ENCODE results near the gene GLYR1.

Gene GLYR1

GRCh38 chr16:4803401-4803844 lies 43.7 kb downstream of the GLYR1 start:
- no peak for DNase-seq

DNA sequence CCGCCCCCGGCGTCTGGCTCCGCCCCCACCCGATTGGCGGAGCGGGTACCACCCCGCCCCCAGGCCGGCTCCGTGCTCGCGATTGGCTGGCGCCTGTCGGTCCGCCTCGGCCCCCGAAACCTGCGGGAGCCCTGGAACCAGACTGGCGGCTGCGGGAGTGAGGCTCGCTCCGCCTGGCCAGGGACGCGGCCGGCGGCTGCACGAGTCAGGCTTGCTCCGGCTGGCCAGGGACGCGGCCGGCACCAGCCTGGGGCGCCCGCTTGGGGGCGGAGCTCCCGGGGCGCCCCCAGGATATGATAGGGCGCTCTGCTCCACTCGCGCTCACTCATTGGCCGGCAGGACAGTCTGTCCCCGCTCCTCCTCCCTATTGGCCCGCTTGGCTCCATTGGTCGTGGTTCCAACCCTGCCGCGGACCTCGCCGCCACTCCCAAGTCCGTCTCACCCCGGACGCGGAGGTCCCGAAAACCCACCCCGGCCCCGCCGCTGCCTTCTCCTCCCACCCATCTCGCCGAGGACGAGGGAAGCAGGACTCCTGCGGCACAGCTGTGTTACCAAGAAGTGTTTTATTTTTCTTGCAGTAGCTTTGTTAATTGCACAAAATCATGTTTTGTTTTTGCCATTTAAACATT lies 44.3 kb downstream of the GLYR1 start:
- peak; percentile 67 to 84 (median 78) for DNase-seq

DNA sequence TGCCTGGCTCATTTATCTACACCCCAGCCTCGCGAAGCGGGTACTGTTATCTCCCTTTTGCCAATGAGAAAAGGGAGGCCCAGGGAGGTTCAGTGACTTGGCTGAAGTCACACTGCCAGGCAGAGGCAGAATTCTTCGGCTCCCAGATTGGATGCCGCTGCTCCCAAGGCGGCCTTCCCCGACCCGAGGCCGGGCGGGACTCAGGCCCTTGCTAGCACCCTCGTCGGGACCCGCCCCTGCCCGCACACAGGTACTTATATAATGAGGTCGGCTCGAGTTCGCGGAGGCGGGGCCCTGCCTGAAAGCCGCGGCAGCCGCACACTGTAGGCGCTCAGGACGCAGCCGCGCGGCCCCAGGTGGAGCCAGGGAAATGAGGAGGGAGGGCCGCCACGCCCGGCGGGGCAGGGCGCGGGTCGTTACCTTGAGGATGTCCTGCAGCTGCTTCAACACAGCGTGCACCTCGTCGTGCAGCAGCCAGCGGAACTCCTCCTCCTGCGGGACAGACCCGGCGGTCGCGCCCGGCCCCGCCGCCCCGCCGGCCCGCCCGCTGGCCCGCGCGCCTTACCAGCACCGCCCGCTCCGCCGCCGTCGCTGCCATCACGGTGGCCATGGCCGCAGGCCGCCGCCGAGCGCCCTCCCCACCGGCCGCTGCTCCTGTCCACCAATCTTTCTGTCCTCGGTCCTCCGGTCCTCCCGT lies 45.0 kb downstream of the GLYR1 start, which contains the start of gene ROGDI:
ROGDI (minus strand) TSS at position 672 of the 697 bp plus-strand sequence; CDS start at position 610, 62 bp downstream.
- peak; percentile 44 to 72 (median 58) for DNase-seq

- DNase-seq = no peak
Measured at GRCh38 chr16:4801051-4801961, 45.8 kb downstream of the GLYR1 start.

GRCh38 chr16:4800290-4801041 lies 46.6 kb downstream of the GLYR1 start:
- DNase-seq = no peak

DNA sequence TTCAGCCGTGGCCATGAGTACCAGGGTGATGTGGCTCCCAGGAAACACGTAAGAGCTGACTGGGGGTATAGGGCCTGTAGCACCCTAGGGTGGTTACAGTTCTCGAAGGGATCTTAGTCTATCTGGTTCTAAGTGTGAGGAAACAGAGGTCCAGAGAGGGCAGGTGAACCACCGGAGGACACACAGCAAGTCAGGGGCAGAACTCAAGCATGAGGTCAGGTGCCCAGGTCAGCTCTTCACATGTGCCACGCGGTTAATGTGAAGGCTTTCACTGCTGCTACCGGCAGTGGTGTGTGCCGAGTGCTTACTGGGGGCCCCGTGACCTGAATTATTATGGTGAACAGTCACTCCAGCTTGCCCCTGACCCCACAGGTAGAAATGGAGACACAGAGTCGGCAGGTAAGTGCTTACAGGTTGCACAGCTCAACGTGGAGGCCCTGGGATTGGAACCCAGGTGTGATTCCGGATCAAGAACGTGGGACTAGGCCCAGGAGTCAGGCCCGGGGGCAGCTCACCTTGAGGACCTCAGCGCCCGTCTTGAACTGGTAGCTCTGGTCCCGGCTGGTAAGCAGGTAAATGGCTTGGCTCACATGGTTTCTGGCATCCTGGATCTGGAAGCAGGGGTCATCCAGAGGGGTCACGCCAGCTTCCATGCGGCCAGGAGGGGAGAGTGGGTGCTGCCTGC lies 47.8 kb downstream of the GLYR1 start:
- no peak for DNase-seq

GRCh38 chr16:4798456-4798855 lies 48.6 kb downstream of the GLYR1 start:
- no peak for DNase-seq

- no peak for DNase-seq
Measured at GRCh38 chr16:4797805-4798252, 49.3 kb downstream of the GLYR1 start.

DNA sequence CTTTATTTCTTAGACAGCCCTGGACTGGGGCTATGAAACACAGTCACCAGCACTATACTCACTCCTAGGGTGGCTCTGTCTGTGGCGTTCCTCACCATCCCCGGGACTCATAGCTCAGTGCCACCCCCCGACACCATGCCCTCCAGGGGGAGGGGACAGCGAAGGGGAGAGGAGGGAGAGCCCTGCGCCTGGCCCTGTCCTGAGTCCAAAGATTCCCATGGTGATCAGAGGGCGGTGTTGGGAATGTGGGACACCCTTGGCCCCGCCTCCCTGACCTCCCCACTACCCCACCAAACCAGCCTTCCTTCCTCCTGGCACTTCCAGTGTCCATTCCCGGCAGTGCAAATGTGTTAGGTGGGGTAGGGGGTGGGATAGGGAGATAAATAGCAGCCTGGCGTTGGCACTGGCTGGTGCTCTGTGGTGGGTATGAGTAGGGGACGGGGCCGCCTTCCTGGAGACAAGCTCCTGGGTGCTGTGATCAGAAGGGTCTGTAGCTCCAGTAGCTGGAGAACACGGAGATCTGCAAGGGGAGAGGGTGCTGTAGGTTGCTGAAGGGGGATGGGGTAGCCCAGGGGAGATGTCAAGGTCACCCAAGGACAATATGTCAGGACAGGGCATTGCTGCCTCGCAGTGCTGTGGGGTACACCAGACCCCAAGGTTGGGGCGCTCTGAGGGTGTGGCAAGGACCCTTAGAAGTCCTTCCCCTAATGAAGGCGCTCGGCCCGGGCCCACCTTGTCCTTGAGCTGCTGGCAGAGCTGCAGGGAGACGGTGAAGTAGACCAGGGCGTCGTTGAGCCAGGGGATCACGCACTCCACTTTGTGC lies 49.9 kb downstream of the GLYR1 start:
- DNase-seq = no peak

DNA sequence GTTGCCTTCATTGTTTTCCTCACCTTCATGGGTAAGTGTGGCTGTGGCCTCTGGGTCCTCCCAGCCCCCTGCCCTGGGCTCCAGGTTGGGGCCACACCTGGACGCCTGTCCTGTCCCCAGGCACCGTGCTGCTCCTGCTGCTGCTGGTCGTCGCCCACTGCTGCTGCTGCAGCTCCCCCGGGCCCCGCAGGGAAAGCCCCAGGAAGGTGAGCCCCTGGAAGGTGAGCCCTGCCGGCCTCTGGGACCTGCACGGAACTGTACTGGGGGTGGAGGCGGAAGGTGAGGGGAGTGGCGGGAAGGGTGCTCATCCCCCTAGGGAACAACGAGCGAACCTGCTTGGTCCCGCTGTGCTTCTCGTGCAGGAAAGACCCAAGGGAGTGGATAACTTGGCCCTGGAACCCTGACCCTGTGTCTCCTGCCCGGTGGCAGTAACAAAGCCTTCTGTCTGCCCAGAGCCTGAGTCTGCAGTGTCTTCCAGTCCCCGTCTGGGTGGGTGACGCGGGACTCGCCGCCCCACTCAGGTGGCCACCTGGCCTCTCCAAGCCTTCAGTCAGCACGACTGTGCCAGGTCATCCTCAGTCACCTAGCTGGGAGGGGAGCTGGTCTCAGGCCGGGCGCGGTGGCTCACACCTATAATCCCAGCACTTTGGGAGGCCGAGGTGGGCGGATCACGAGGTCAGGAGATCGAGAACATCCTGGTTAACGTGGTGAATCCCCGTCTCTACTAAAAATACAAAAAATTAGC lies 51.1 kb downstream of the GLYR1 start:
- DNase-seq = no peak

DNA sequence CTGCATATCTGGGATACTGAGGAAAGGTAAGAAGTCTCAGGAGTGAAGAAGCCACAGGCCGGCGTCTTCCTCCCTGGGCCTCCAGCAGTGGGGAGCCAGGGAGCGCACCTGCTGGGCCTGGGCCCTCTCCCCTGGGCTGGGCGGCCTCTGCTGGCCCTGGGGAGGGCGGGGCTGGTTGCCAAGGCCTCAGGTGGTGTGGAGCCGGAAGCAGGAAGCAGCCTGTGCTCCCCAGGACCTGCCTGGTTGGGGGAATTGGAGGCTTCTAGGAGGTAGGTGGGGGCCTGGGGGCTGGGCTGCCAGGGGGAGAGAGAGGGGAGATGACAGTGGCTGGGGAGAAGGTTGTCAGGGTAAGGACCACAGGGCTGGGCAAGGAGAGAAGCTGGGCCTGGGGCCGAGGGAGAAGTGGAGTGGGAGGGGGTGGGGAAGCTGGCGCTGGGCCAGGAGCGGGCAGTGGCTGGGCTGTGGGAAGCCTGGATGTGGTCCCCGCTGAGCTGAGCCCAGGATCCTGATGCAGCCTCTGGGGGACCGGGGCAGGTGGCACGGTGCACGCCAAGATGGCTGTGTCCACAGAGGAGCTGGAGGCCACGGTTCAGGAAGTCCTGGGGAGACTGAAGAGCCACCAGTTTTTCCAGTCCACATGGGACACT lies 51.8 kb downstream of the GLYR1 start, which contains the start of gene SMIM22:
SMIM22 (plus strand) TSS at position 189 of the 647 bp plus-strand sequence; CDS start at position 555, 366 bp downstream.
- DNase-seq = no peak

DNA sequence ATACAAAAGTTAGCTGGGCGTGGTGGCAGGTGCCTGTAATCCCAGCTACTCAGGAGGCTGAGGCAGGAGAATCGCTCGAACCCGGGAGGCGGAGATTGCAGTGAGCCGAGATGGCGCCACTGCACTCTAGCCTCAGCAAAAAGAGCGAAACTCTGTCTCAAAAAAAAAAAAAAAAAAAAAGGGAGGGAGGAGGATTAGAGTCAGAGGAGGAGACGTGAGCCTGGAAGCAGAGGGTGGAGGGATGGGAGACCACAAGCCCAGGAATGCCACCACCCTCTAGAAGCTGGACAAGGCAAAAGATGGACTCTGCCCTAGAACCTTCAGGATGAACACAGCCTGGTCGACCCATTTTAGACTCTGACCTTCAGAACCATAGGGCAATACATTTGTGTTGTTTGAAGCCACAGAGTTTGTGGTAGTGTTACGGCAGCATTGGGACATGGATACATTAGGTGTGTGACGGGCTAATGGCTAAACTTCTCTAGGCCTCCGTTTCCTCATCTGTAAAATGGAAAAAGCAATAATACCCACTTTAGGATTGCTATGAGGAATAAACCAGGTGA lies 54.1 kb downstream of the GLYR1 start:
- DNase-seq = no peak

- no peak for DNase-seq
Measured at GRCh38 chr16:4790871-4791270, 56.2 kb downstream of the GLYR1 start.

GRCh38 chr16:4790261-4790660 lies 56.8 kb downstream of the GLYR1 start:
- DNase-seq = no peak

DNA sequence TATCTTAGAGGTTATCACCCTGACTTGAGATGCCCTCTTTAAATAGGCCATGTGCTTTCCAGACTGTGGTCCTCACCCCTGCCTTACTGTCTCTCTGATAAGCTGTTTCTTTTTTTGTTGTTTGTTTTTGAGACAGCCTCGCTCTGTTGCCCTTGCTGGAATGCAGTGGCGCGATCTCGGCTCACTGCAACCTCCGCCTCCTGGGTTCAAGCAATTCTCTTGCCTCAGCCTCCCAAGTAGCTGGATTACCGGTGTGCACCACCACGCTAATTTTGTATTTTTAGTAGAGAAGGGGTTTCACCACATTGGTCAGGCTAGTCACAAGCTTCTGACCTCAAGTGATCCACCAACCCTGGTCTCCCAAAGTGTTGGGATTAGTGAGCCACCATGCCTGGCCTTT lies 58.2 kb downstream of the GLYR1 start:
- no peak for DNase-seq

- DNase-seq = no peak
Measured at GRCh38 chr16:4788489-4788889, 58.6 kb downstream of the GLYR1 start.

DNA sequence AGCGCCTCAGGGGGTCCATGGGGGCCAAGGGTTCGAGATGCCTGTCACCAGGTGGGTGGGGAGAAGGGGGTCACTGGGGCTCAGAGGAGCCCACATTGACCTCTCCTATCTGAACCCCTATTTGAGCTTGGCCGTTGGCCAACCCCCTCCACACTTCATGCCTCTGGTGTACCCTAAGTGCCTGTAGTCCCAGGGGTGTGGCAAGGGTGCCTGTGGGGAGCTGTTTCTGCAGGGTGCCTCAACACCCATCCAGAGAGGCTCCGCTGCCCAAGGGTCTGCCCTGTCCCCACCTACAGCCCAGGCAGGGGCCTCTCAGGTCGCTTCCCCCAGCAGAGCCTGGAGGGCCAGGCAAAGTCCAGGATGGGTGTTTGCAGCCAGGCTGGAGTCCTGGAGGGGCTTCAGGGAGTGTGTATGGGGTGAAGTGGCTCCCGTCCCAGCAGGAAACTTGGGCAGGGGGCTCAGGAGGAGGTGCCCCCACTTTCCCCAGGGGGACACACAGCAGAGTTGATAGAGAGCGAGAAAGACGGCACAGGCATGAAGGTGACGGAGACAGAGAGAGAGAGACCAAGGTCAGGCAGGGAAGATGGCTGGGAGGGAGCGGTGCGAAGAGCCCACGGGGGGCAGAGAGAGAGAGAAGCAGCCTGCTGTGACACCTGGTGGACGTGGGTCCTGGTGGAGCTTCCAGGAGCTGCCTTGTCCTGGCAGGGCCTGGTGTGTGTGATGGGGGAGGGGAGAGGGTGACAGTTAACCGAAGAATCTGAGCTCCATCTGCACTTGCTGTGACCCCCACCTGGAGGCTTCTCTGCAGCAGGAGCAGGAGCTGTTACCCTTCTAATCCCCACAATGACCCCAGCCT lies 59.2 kb downstream of the GLYR1 start, which contains the start of gene SEPTIN12:
SEPTIN12 (minus strand) TSS at position 719 of the 856 bp plus-strand sequence; CDS start at position 19, 700 bp downstream.
- DNase-seq = no peak

GRCh38 chr16:4787068-4787467 lies 60.0 kb downstream of the GLYR1 start:
- no peak for DNase-seq
